ENCODE results near the gene ZNF878. TPM values are rescaled to one million over a fixed set of nuclear protein-coding genes. Genes with fewer than 3 reads are reported as not detected.

Gene ZNF878
- total RNA-seq, 2 experiments from 2014 or later: 1.0 TPM

DNA sequence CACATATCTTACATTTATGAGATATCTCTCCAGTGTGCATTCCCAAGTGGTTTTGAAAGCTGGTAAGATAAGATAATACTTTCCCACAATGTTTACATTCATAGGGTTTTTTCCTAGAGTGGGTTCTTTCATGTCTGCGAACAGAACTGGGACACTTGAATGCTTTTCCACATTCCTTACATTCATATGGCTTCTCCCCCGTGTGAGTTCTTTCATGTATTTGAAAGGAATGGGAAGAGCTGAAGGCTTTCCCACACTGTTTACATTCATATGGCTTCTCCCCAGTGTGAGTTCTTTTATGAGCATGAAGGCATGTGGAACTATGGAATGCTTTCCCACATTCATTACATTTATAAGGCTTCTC lies 37.0 kb downstream of the ZNF878 start:
- TF ChIP-seq, protein P1, sequence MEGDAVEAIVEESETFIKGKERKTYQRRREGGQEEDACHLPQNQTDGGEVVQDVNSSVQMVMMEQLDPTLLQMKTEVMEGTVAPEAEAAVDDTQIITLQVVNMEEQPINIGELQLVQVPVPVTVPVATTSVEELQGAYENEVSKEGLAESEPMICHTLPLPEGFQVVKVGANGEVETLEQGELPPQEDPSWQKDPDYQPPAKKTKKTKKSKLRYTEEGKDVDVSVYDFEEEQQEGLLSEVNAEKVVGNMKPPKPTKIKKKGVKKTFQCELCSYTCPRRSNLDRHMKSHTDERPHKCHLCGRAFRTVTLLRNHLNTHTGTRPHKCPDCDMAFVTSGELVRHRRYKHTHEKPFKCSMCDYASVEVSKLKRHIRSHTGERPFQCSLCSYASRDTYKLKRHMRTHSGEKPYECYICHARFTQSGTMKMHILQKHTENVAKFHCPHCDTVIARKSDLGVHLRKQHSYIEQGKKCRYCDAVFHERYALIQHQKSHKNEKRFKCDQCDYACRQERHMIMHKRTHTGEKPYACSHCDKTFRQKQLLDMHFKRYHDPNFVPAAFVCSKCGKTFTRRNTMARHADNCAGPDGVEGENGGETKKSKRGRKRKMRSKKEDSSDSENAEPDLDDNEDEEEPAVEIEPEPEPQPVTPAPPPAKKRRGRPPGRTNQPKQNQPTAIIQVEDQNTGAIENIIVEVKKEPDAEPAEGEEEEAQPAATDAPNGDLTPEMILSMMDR (conservative IDR thresholded peaks at IDR 0.05; ENCODE audit: low read length): no peak
- no peak for TF ChIP-seq EZH2phosphoT487 (IDR thresholded peaks at IDR 0.05; ENCODE audit: borderline replicate concordance, low read depth, low read length)
- intact Hi-C loops (cut with micrococcal nuclease; ENCODE audit: unreplicated experiment): no loop called here
- H3K79me2 ChIP-seq (ENCODE audit: insufficient read depth, low read depth, low read length): no peaks in the 10 kb centered on the region
- H3K4me1 ChIP-seq (ENCODE audit: insufficient read depth, low read length, poor library complexity, severe bottlenecking): no peaks in the 10 kb centered on the region
- peaks cover 74% of the 10 kb centered on the region for H3K36me3 ChIP-seq (ENCODE audit: insufficient read depth, low read length)
- no TSS peak for BruUV-seq (replicated peaks)
- H3K9me2 ChIP-seq (ENCODE audit: insufficient read depth, low read length): no peaks in the 10 kb centered on the region
- ChIA-PET CTCF (ENCODE audit: unreplicated experiment) (no interaction called here), POLR2A (no interaction called here)
- no peak overlapping the region for H3K27ac ChIP-seq (ENCODE audit: low read depth, low read length, poor library complexity, severe bottlenecking)
- no peak overlapping the region for H3K4me2 ChIP-seq (ENCODE audit: low read length)
- no peak overlapping the region for H2AFZ ChIP-seq (ENCODE audit: low read length)
- DNase-seq (ENCODE audit: low spot score): no peak
- peaks cover 45% of the 10 kb centered on the region for H3K9me3 ChIP-seq (ENCODE audit: low read length)
- H4K20me1 ChIP-seq (ENCODE audit: insufficient read depth, low read length): no peaks in the 10 kb centered on the region
- no peak overlapping the region for H3K4me3 ChIP-seq (ENCODE audit: low read depth, low read length, poor library complexity, severe bottlenecking)

- H3K79me2 ChIP-seq (ENCODE audit: insufficient read depth, low read depth, low read length): no peaks in the 10 kb centered on the region
- no peak overlapping the region for H3K4me2 ChIP-seq (ENCODE audit: low read length)
- no peak overlapping the region for H2AFZ ChIP-seq (ENCODE audit: low read length)
- H3K9me3 ChIP-seq (ENCODE audit: low read length): peaks cover 45% of the 10 kb centered on the region
- no peak for TF ChIP-seq EZH2phosphoT487 (IDR thresholded peaks at IDR 0.05; ENCODE audit: borderline replicate concordance, low read depth, low read length)
- TF ChIP-seq, protein P1 (conservative IDR thresholded peaks at IDR 0.05; ENCODE audit: low read length): no peak
- intact Hi-C loops (cut with micrococcal nuclease; ENCODE audit: unreplicated experiment): no loop called here
- no peak overlapping the region for H3K4me3 ChIP-seq (ENCODE audit: low read depth, low read length, poor library complexity, severe bottlenecking)
- H3K36me3 ChIP-seq (ENCODE audit: insufficient read depth, low read length): peaks cover 74% of the 10 kb centered on the region
- H4K20me1 ChIP-seq (ENCODE audit: insufficient read depth, low read length): no peaks in the 10 kb centered on the region
- DNase-seq (ENCODE audit: low spot score): no peak
- H3K9me2 ChIP-seq (ENCODE audit: insufficient read depth, low read length): no peaks in the 10 kb centered on the region
- no peak overlapping the region for H3K27ac ChIP-seq (ENCODE audit: low read depth, low read length, poor library complexity, severe bottlenecking)
- H3K4me1 ChIP-seq (ENCODE audit: insufficient read depth, low read length, poor library complexity, severe bottlenecking): no peaks in the 10 kb centered on the region
- BruUV-seq (replicated peaks): no TSS peak
- POLR2A ChIA-PET: no interaction called here
- CTCF ChIA-PET (ENCODE audit: unreplicated experiment): no interaction called here
These were observed 37.6 kb downstream of the ZNF878 start for GRCh38 chr19:12015015-12015752.
